Panc1 (cell line): ENCODE measurements around the gene UBAC1. TPM values are rescaled to one million over a fixed set of nuclear protein-coding genes. Genes with fewer than 3 reads are reported as not detected.

Source experiments
- ATAC-seq: fragments of 200-7000 bp; cut with Tn5 transposase; 2 replicates; pipeline ENCODE4 v1.9.1; 2020; ENCODE audit warnings: mild to moderate bottlenecking, moderate library complexity
- BruUV-seq: library from RNA; stranded (reverse); fragments of 400-500 nt; replicated peaks from 2 replicates; lab custom pipeline; 2021; lab: Mats Ljungman, UMichigan
- CTCF ChIA-PET: fragments of 300-600 bp; sonication (Branson Sonifier 250); formaldehyde crosslinking; loops from one replicate; lab custom pipeline; 2022; ENCODE audit warnings: antibody characterized with exemption; lab: Charles Lee
- POLR2A ChIA-PET: fragments of 300-600 bp; sonication (Branson Sonifier 250); formaldehyde crosslinking; loops from one replicate; lab custom pipeline; 2022; ENCODE audit warnings: antibody characterized with exemption; lab: Charles Lee
- DNase-seq: peaks from one replicate; pipeline ENCODE4 v3.0.0-alpha.2; 2010; ENCODE audit warnings: low read depth, low spot score
- H3K27ac ChIP-seq: 2 replicates; pipeline ENCODE4 v1.5.1; 2011; ENCODE audit warnings: mild to moderate bottlenecking, low read length, inconsistent platforms
- H3K27me3 ChIP-seq: fragments of 200-500 bp; sonication (Bioruptor generic); 2 replicates; pipeline ENCODE4 v1.6.0; 2014; ENCODE audit warnings: low read length, inconsistent platforms; ENCODE audit not compliant: control insufficient read depth, insufficient read depth
- H3K36me3 ChIP-seq: fragments of 200-500 bp; sonication (Bioruptor generic); 2 replicates; pipeline ENCODE4 v1.5.1; 2014; ENCODE audit warnings: inconsistent platforms, mild to moderate bottlenecking, low read length, moderate library complexity; ENCODE audit not compliant: control insufficient read depth, insufficient read depth
- H3K4me1 ChIP-seq: 2 replicates; pipeline ENCODE4 v1.5.1; 2011; ENCODE audit warnings: inconsistent platforms, mild to moderate bottlenecking, low read length, moderate library complexity; ENCODE audit not compliant: control insufficient read depth, insufficient read depth
- H3K4me3 ChIP-seq, 2 experiments: 2 replicates each; pipeline ENCODE4 v1.5.1; 2011 to 2012; ENCODE audit warnings: low read depth in 2 of 2, low read length in 2 of 2, mild to moderate bottlenecking in 2 of 2, inconsistent platforms in 1 of 2, moderate library complexity in 1 of 2
- H3K9me3 ChIP-seq: fragments of 200-500 bp; sonication (Bioruptor generic); 2 replicates; pipeline ENCODE4 v1.5.1; 2014; ENCODE audit warnings: low read depth, mild to moderate bottlenecking, inconsistent platforms, low read length, moderate library complexity; ENCODE audit not compliant: control insufficient read depth, insufficient read depth
- CTCF ChIP-seq: fragments of 450-650 bp; IDR thresholded peaks from 2 replicates; pipeline ENCODE4 v1.5.1; 2017; ENCODE audit warnings: mild to moderate bottlenecking
- POLR2AphosphoS5 ChIP-seq: IDR thresholded peaks from 2 replicates; pipeline ENCODE4 v1.6.1; 2012; ENCODE audit warnings: mild to moderate bottlenecking, low read depth, low read length, moderate library complexity
- REST ChIP-seq, 2 experiments: IDR thresholded peaks; 2 replicates each; pipeline ENCODE4 v1.6.1; 2011 to 2012; ENCODE audit warnings: low read depth in 2 of 2, control low read depth in 1 of 2, low read length in 1 of 2, mild to moderate bottlenecking in 1 of 2, moderate library complexity in 1 of 2; ENCODE audit not compliant: insufficient read depth in 1 of 2
- SIN3A ChIP-seq: IDR thresholded peaks from 2 replicates; pipeline ENCODE4 v1.6.1; 2012; ENCODE audit warnings: low read depth, mild to moderate bottlenecking, low read length, moderate library complexity, borderline replicate concordance; ENCODE audit not compliant: insufficient read depth
- TCF7L2 ChIP-seq: IDR thresholded peaks from 2 replicates; pipeline ENCODE4 v1.6.1; 2011; ENCODE audit warnings: mild to moderate bottlenecking, low read depth, low read length, inconsistent platforms
- in situ Hi-C: cut with HindIII; loops from 2 replicates; pipeline ENCODE4 v1.10.0; 2016; ENCODE audit warnings: low sequenced_read_pairs, low pct_unique_long_range_greater_than_20kb
- intact Hi-C: fragments of 100-400 bp; cut with micrococcal nuclease; formaldehyde crosslinking; loops from one replicate; pipeline ENCODE4 v1.10.0; 2022; ENCODE audit not compliant: unreplicated experiment
- total RNA-seq: library from RNA; stranded (reverse); gene quantifications from one replicate; pipeline ENCODE4 v1.2.1, GENCODE V29; 2021; ENCODE audit not compliant: unreplicated experiment

The UBAC1 gene
- total RNA-seq, 1 experiment from 2014 or later, result 38.0 TPM

GRCh38 chr9:135993409-135993742 lies 32.2 kb upstream of the UBAC1 start:
- DNase-seq (no peak), ATAC-seq (no peak)
- Histone ChIP-seq H3K27ac (peak overlapping the region; percentile 63), H3K4me1 (peaks cover 17% of the 10 kb centered on the region), H3K9me3 (no peaks in the 10 kb centered on the region), H3K4me3 (no peak overlapping the region), H3K36me3 (no peaks in the 10 kb centered on the region), H3K27me3 (no peaks in the 10 kb centered on the region)
- no peak for TF ChIP-seq CTCF
- TF ChIP-seq POLR2AphosphoS5, result no peak
- TF ChIP-seq TCF7L2, result no peak
- TF ChIP-seq REST (IDR thresholded peaks at IDR 0.05; ENCODE audit: insufficient read depth in 1 of 2, low read depth in 2 of 2, low read length in 1 of 2), result no peak
- no peak for TF ChIP-seq SIN3A
- BruUV-seq, result no TSS peak
- intact Hi-C loops (no loop called here), in situ Hi-C loops (no loop called here)
- POLR2A ChIA-PET, result no interaction called here
- CTCF ChIA-PET, result no interaction called here

GRCh38 chr9:135992486-135993408 lies 31.6 kb upstream of the UBAC1 start:
- BruUV-seq, result no TSS peak
- no peaks in the 10 kb centered on the region for H3K27me3 ChIP-seq
- H3K4me1 ChIP-seq, result peaks cover 17% of the 10 kb centered on the region
- no peak for TF ChIP-seq SIN3A
- no peak for TF ChIP-seq TCF7L2
- no peak for TF ChIP-seq POLR2AphosphoS5
- no peak for TF ChIP-seq CTCF
- no peak for TF ChIP-seq REST (IDR thresholded peaks at IDR 0.05; ENCODE audit: insufficient read depth in 1 of 2, low read depth in 2 of 2, low read length in 1 of 2)
- H3K9me3 ChIP-seq, result no peaks in the 10 kb centered on the region
- intact Hi-C loops, result no loop called here
- POLR2A ChIA-PET, result interaction anchor here (0.5 kb wide), 1 partner anchor 97 kb away, joined by 3 read pairs; no protein-coding TSS in a partner anchor
- H3K4me3 ChIP-seq, result peak overlapping the region; percentile 3 to 4; a peak in 2 of 4 replicates
- DNase-seq (no peak), ATAC-seq (peak; percentile 64)
- in situ Hi-C loops, result no loop called here
- H3K27ac ChIP-seq, result peak overlapping the region; percentile 63
- no peaks in the 10 kb centered on the region for H3K36me3 ChIP-seq
- CTCF ChIA-PET, result no interaction called here
